ENCODE results near the gene MISFA.

Gene MISFA

DNA sequence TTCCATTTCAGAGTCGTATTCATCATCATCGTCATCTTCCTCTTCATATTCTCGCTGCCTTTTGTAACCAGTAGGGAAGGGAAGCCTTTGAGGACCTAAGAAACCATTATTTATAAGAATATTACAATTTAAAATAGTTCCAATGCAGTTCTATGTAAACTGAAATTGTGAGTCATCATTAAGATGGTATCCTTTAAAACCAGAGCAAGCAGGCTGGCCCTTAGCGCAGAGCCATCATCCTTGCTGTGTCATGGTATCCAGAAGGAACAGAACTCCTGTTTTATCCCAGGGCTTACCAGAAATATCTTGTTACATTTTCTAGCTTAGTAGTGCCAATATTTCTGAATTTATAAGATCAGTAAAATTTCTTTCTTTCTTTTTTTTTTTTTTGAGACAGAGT, 12.8 kb downstream of the MISFA start:
- Histone ChIP-seq H3K9ac (ENCODE audit: insufficient read length) (no peak overlapping the region), H3K4me3 (no peak overlapping the region), H3K9me3 (ENCODE audit: low read depth, low read length) (no peaks in the 10 kb centered on the region), H3K36me3 (ENCODE audit: insufficient read depth, low read length) (peaks cover 53% of the 10 kb centered on the region), H3K27ac (no peak overlapping the region)
- DNase-seq (ENCODE audit: low read depth, low spot score): no peak
- TF ChIP-seq EZH2 (IDR thresholded peaks at IDR 0.05): no peak
- TF ChIP-seq FOXP2 (optimal IDR thresholded peaks at IDR 0.05; ENCODE audit: control extremely low read depth, extremely low read length, insufficient read depth): no peak
- no peak for TF ChIP-seq POLR2AphosphoS5 (IDR thresholded peaks at IDR 0.05; ENCODE audit: borderline replicate concordance, low read depth, low read length)

DNA sequence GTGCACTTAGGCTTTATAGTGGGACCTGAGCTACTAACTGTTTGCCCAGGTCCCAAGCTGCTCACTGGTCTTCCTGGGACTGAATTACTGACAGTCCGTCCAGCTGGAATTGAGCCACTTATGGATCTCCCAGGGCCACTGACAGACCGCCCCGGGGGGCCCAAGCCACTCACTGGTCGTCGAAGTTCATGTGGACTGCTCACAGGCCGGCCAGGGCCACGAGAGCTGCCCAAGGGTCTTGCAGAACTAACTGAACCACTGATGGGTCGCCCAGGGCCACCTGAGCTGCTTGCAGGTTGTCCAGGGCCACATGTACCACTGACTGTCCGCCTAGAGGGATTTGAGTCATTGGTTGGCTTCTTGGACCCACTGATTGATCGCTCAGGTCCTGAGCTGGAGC, 15.1 kb downstream of the MISFA start:
- no peak overlapping the region for H3K27ac ChIP-seq
- DNase-seq (ENCODE audit: low read depth, low spot score): no peak
- peaks cover 36% of the 10 kb centered on the region for H3K36me3 ChIP-seq (ENCODE audit: insufficient read depth, low read length)
- no peak for TF ChIP-seq FOXP2 (optimal IDR thresholded peaks at IDR 0.05; ENCODE audit: control extremely low read depth, extremely low read length, insufficient read depth)
- TF ChIP-seq POLR2AphosphoS5 (IDR thresholded peaks at IDR 0.05; ENCODE audit: borderline replicate concordance, low read depth, low read length): no peak
- TF ChIP-seq EZH2 (IDR thresholded peaks at IDR 0.05): no peak
- no peaks in the 10 kb centered on the region for H3K9me3 ChIP-seq (ENCODE audit: low read depth, low read length)
- no peak overlapping the region for H3K4me3 ChIP-seq
- H3K9ac ChIP-seq (ENCODE audit: insufficient read length): no peak overlapping the region

GRCh38 chr11:18615628-18616392, 16.2 kb downstream of the MISFA start:
- no peaks in the 10 kb centered on the region for H3K9me3 ChIP-seq (ENCODE audit: low read depth, low read length)
- H3K27ac ChIP-seq: no peak overlapping the region
- TF ChIP-seq FOXP2 (optimal IDR thresholded peaks at IDR 0.05; ENCODE audit: control extremely low read depth, extremely low read length, insufficient read depth) (no peak), EZH2 (IDR thresholded peaks at IDR 0.05) (no peak), POLR2AphosphoS5 (IDR thresholded peaks at IDR 0.05; ENCODE audit: borderline replicate concordance, low read depth, low read length) (no peak)
- DNase-seq (ENCODE audit: low read depth, low spot score): no peak
- no peak overlapping the region for H3K9ac ChIP-seq (ENCODE audit: insufficient read length)
- peaks cover 34% of the 10 kb centered on the region for H3K36me3 ChIP-seq (ENCODE audit: insufficient read depth, low read length)
- no peak overlapping the region for H3K4me3 ChIP-seq

- no peak overlapping the region for H3K27ac ChIP-seq
- DNase-seq (ENCODE audit: low read depth, low spot score): no peak
- no peaks in the 10 kb centered on the region for H3K9me3 ChIP-seq (ENCODE audit: low read depth, low read length)
- no peak overlapping the region for H3K4me3 ChIP-seq
- H3K9ac ChIP-seq (ENCODE audit: insufficient read length): no peak overlapping the region
- TF ChIP-seq EZH2 (IDR thresholded peaks at IDR 0.05) (no peak), POLR2AphosphoS5 (IDR thresholded peaks at IDR 0.05; ENCODE audit: borderline replicate concordance, low read depth, low read length) (no peak), FOXP2 (optimal IDR thresholded peaks at IDR 0.05; ENCODE audit: control extremely low read depth, extremely low read length, insufficient read depth) (no peak)
- peaks cover 28% of the 10 kb centered on the region for H3K36me3 ChIP-seq (ENCODE audit: insufficient read depth, low read length)
Measured at GRCh38 chr11:18617688-18618341, 18.2 kb downstream of the MISFA start.

DNA sequence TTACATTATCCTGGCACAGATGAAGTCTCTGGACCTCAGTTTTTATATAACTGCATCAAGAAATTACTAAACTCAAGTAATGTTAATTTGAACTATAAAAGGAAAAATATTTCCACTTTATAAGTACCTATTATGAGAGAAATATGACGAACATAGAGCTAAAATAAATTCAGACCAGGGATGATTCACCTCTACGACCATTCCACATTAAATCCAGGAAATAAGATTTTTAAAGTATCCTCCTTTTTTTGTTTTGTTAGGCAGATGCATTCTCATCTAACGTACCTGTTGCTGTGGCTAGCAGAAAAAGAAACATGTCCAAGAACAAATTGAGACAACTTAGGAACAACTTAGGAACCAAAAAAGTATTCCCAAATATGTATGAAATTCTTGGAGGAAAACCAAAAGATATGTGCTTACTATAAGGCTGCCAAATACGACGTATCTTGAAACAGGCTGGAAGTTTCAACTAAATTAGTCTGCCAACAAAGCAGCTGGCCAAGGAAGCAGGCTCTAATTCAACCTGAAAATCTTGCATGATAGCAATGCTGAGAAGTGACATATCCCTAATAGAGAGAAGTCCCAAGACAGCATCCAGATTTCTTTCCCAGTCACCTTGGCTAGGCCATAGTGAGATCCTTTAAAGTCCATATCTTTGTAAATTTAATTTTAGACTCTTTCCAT, 18.9 kb downstream of the MISFA start:
- no peaks in the 10 kb centered on the region for H3K9me3 ChIP-seq (ENCODE audit: low read depth, low read length)
- peaks cover 28% of the 10 kb centered on the region for H3K36me3 ChIP-seq (ENCODE audit: insufficient read depth, low read length)
- H3K9ac ChIP-seq (ENCODE audit: insufficient read length): no peak overlapping the region
- TF ChIP-seq POLR2AphosphoS5 (IDR thresholded peaks at IDR 0.05; ENCODE audit: borderline replicate concordance, low read depth, low read length): no peak
- H3K27ac ChIP-seq: no peak overlapping the region
- H3K4me3 ChIP-seq: no peak overlapping the region
- no peak for DNase-seq (ENCODE audit: low read depth, low spot score)

DNA sequence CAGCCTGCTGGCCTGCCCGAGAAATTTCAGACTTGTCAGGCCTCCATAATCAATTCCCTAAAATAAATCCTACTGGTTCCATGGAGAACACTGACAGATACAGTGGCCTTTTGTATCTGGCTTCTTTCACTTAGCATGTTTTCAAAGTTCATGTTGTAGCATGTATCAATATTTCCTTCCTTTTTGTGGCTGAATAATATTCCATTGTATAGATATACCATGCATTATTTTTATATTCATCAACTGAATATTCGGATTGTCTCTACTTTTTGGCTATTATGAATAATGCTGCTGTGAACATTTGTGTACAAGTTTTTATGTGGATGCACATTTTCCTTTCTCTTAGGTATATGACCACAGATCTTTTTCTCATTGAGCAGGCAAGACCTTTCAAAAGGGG, 24.1 kb downstream of the MISFA start:
- Histone ChIP-seq H3K4me3 (no peak overlapping the region), H3K9ac (ENCODE audit: insufficient read length) (no peak overlapping the region), H3K27ac (no peak overlapping the region), H3K36me3 (ENCODE audit: insufficient read depth, low read length) (no peaks in the 10 kb centered on the region), H3K9me3 (ENCODE audit: low read depth, low read length) (no peaks in the 10 kb centered on the region)
- TF ChIP-seq POLR2AphosphoS5 (IDR thresholded peaks at IDR 0.05; ENCODE audit: borderline replicate concordance, low read depth, low read length): no peak
- DNase-seq (ENCODE audit: low read depth, low spot score): no peak

DNA sequence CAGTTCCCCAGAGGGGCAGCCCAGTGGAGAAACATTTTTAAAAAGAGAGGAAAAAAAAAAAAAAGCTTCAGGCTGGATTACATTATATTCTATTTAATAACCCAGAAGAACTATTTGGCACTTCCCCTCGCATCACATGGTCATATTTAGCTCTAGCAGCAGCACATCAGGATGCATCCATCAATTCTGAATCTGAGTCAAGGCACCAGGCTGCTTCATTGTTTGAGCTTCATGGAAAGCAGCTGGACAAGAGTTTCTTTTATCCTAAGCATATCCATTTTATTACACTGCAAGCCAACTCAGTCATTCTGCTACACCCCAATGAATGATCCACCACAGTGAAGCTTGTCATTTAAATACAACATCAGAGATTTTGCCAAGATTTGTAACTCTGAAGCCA, 24.6 kb downstream of the MISFA start:
- no peaks in the 10 kb centered on the region for H3K36me3 ChIP-seq (ENCODE audit: insufficient read depth, low read length)
- H3K9me3 ChIP-seq (ENCODE audit: low read depth, low read length): no peaks in the 10 kb centered on the region
- no peak overlapping the region for H3K9ac ChIP-seq (ENCODE audit: insufficient read length)
- no peak for DNase-seq (ENCODE audit: low read depth, low spot score)
- no peak for TF ChIP-seq EZH2 (IDR thresholded peaks at IDR 0.05)
- no peak for TF ChIP-seq POLR2AphosphoS5 (IDR thresholded peaks at IDR 0.05; ENCODE audit: borderline replicate concordance, low read depth, low read length)
- TF ChIP-seq FOXP2 (optimal IDR thresholded peaks at IDR 0.05; ENCODE audit: control extremely low read depth, extremely low read length, insufficient read depth): no peak
- no peak overlapping the region for H3K27ac ChIP-seq
- no peak overlapping the region for H3K4me3 ChIP-seq

DNA sequence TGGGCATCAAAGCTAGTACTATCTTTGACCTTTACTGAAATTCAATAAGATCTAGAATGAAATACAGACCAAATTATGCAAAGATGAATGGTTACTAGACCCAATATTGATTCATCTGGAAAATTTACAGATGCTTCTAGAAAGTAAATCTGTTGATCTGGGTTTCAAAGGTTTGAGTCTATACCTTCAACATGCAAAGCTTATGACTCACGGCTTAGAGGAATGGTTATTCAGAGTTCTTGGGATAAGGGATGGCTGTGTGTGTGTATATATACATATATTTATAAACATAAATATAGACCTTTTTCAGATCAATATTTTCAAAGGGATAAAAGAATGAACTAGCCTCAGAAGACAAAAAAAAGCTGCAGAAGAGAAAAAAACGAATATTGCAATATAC, 33.3 kb downstream of the MISFA start:
- peak overlapping the region; percentile 99 for H3K4me3 ChIP-seq
- peak overlapping the region; percentile 92 for H3K9ac ChIP-seq (ENCODE audit: insufficient read length)
- no peaks in the 10 kb centered on the region for H3K36me3 ChIP-seq (ENCODE audit: insufficient read depth, low read length)
- TF ChIP-seq FOXP2 (optimal IDR thresholded peaks at IDR 0.05; ENCODE audit: control extremely low read depth, extremely low read length, insufficient read depth): no peak
- TF ChIP-seq POLR2AphosphoS5 (IDR thresholded peaks at IDR 0.05; ENCODE audit: borderline replicate concordance, low read depth, low read length): no peak
- no peak for TF ChIP-seq EZH2 (IDR thresholded peaks at IDR 0.05)
- H3K9me3 ChIP-seq (ENCODE audit: low read depth, low read length): no peaks in the 10 kb centered on the region
- H3K27ac ChIP-seq: no peak overlapping the region; the same call in 1 of the 2 replicates
- DNase-seq (ENCODE audit: low read depth, low spot score): no peak
